GM21786 (cell line): ENCODE measurements around the gene ZNF816.
A peak's percentile ranks its signal among the peaks of the same experiment; 100 is the strongest.
"Not testable (repeated sequence)": the region's sequence is repeated elsewhere in the genome, so short reads cannot be mapped to it uniquely, and the experiment has no call there.

Source experiments
- ATAC-seq: cut with Tn5 transposase; IDR thresholded peaks from one replicate; pipeline ENCODE4 v1.9.1; 2021; ENCODE audit not compliant: unreplicated experiment

ZNF816 gene

GRCh38 chr19:52936151-52936953, 26.3 kb downstream of the ZNF816 start:
- ATAC-seq = no peak

- ATAC-seq = no peak
Measured at GRCh38 chr19:52935434-52935833, 27.2 kb downstream of the ZNF816 start.

- ATAC-seq = not testable (repeated sequence)
Measured at GRCh38 chr19:52924641-52925040, 38.0 kb downstream of the ZNF816 start.

DNA sequence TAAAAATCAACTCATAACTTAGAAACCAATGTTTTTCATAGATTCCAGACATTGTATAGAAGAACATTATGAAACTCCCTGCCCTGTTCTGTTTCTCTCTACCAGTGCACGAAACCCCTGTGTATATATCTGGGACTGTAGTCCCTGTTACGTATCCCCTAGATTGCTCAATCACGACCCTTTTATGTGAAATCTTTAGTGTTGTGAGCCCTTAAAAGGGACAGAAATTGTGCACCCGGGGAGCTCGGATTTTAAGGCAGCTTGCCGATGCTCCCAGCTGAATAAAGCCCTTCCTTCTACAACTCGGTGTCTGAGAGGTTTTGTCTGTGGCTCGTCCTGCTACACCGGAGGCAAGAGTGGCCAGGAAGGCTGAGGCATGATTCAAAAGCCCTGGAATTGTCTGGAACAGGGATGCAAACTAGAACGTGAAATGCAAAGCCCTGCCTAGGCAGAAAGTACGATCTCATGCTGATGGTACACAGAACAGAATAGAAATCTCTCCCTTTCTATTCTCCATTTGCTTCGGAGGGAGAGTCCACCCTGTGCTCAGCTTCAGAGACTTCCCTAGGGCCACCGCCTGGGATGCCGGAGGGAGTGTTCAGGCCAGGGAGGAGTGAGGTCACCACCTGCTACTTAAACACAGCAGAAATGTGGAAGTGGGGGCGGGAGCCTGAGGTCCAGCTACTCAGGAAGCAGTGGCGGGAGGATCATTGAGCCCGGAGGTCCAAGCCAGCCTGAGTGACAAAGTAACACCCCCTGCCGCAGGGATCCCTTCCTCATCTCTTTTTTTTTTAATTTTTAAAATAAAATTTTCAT, 38.7 kb downstream of the ZNF816 start:
- no peak for ATAC-seq

- ATAC-seq = peak; percentile 92
Measured at GRCh38 chr19:52922841-52923777, 39.6 kb downstream of the ZNF816 start, which contains the start of gene ZNF888. ZNF888 (minus strand) TSS chr19:52923428; CDS start chr19:52917873, 5,555 bp downstream.

DNA sequence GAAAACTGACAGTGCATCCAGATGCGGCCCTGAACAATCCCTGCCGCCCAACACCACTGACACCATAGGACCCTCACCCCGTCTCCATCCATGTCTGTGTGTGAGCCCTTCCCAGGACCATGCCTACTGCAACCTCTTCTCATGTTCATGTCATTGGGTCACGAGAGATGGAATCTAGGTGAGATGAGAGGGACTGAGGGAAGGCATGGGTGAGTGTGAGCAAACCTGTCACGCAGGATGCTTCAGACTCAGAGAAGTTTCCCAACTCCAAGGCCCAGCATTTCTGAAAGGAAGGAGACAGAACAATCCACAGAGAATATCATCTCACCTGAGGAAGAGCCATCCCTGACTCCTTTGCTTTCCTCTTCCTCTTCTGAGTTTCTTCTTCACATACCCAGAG, 45.1 kb downstream of the ZNF816 start:
- ATAC-seq = no peak

DNA sequence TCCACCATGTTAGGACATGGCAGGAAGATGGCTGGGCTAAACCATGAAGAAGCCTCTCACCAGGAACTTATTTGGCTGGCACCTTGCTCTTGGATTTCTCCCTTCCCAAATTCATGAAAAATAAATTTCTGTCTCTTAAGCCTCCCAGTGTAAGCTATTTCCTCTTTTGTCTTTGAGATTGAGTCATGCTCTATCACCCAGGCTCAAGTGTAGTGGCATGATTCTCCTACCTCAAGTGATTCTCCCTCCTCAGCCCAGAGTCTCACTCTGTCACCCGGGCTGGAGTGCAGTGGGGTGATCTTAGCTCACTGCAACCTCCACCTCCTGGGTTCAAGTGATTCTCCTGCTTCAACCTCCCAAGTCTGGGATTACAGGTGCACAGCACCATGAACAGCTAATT, 52.0 kb downstream of the ZNF816 start:
- no peak for ATAC-seq

- not testable (repeated sequence) for ATAC-seq
Measured at GRCh38 chr19:52904052-52904780, 58.5 kb downstream of the ZNF816 start.

DNA sequence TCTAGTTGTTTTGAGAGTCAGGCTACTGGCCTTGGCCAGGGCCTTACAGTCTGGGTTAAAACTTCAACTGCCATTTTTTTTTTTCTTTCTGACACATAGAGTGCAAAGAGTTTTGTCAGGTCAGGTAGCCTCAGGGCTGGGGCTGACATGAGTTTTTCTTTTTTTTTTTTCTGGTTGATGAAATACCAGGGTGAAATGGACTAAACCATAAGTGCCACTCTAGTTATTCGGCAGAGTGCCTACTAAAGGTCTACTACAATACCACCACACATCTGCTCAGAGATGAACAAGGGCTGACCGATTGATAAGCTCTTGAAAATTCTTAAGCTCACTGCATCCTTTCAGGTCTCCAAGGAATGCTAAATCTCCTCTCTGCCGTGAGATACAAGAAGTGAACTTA, 60.8 kb downstream of the ZNF816 start:
- ATAC-seq = no peak
